Caco-2 (cell line): ENCODE results near the gene ECPAS. TPM values are rescaled to one million over a fixed set of nuclear protein-coding genes. Genes with fewer than 3 reads are reported as not detected.
A peak's percentile ranks its signal among the peaks of the same experiment; 100 is the strongest.

ENCODE experiments used
- BruUV-seq: library from RNA; stranded (reverse); fragments of 400-500 nt; replicated peaks from 2 replicates; lab custom pipeline; 2021; lab: Mats Ljungman, UMichigan
- CTCF ChIA-PET: fragments of 300-600 bp; sonication (Branson Sonifier 250); formaldehyde crosslinking; loops from one replicate; lab custom pipeline; 2022; ENCODE audit warnings: antibody characterized with exemption; lab: Charles Lee
- POLR2A ChIA-PET: fragments of 300-600 bp; sonication (Branson Sonifier 250); formaldehyde crosslinking; loops from one replicate; lab custom pipeline; 2022; ENCODE audit warnings: antibody characterized with exemption; lab: Charles Lee
- DNase-seq, 2 experiments: peaks; one replicate each; pipeline versions ENCODE4 v3.0.0 to v3.0.0-alpha.2; 2020 to 2022
- H3K27me3 ChIP-seq: replicated peaks from 2 replicates; pipeline ENCODE4 v1.6.0; 2011; ENCODE audit warnings: low read length; ENCODE audit not compliant: control insufficient read depth, insufficient read depth
- H3K36me3 ChIP-seq: 2 replicates; pipeline ENCODE4 v1.5.1; 2011; ENCODE audit warnings: low read length; ENCODE audit not compliant: control insufficient read depth, insufficient read depth
- H3K4me1 ChIP-seq: fragments of 250-450 bp; sonication (Bioruptor Pico); 2 replicates; pipeline ENCODE4 v1.5.1; 2020; ENCODE audit warnings: mild to moderate bottlenecking
- H3K4me3 ChIP-seq: 2 replicates; pipeline ENCODE4 v1.5.1; 2011; ENCODE audit warnings: low read depth, mild to moderate bottlenecking, control low read depth, low read length
- H3K9me3 ChIP-seq: fragments of 250-450 bp; sonication (Bioruptor Pico); 2 replicates; pipeline ENCODE4 v1.5.1; 2020; ENCODE audit warnings: mild to moderate bottlenecking, moderate library complexity
- H3K27ac Mint-ChIP-seq: one replicate; pipeline ENCODE4 v1.8.0; 2022; ENCODE audit warnings: mixed read lengths; ENCODE audit not compliant: unreplicated experiment
- H3K27me3 Mint-ChIP-seq: one replicate; pipeline ENCODE4 v1.8.0; 2022; ENCODE audit warnings: mixed read lengths; ENCODE audit not compliant: insufficient read depth, unreplicated experiment
- H3K36me3 Mint-ChIP-seq: one replicate; pipeline ENCODE4 v1.8.0; 2022; ENCODE audit warnings: mild to moderate bottlenecking, mixed read lengths; ENCODE audit not compliant: insufficient read depth, unreplicated experiment
- H3K4me1 Mint-ChIP-seq: one replicate; pipeline ENCODE4 v1.8.0; 2022; ENCODE audit warnings: low read depth, mixed read lengths; ENCODE audit not compliant: unreplicated experiment
- H3K4me3 Mint-ChIP-seq: one replicate; pipeline ENCODE4 v1.8.0; 2022; ENCODE audit warnings: mild to moderate bottlenecking, moderate library complexity, mixed read lengths; ENCODE audit not compliant: unreplicated experiment
- H3K9me3 Mint-ChIP-seq: one replicate; pipeline ENCODE4 v1.8.0; 2022; ENCODE audit warnings: mixed read lengths; ENCODE audit not compliant: unreplicated experiment
- intact Hi-C: fragments of 100-400 bp; cut with micrococcal nuclease; formaldehyde crosslinking; loops from one replicate; pipeline ENCODE4 v1.10.0; 2022; ENCODE audit not compliant: unreplicated experiment
- total RNA-seq: library from RNA; stranded (reverse); gene quantifications from 2 replicates; pipeline ENCODE4 v1.2.3, GENCODE V29; 2022
- TF ChIP-seq, protein P1 (sequence below), 2 experiments: fragments of 200-600 bp in 1 of 2; IDR thresholded peaks; 1 replicate in 1 of 2; 2 replicates in 1 of 2; pipeline versions ENCODE4 v1.5.1 to v1.8.0; 2011 to 2022; ENCODE audit warnings: antibody characterized with exemption in 1 of 2, control low read depth in 1 of 2, inconsistent platforms in 1 of 2, low read depth in 1 of 2, low read length in 1 of 2, mild to moderate bottlenecking in 1 of 2, moderate library complexity in 1 of 2; ENCODE audit not compliant: insufficient read depth in 1 of 2, severe bottlenecking in 1 of 2, unreplicated experiment in 1 of 2

ECPAS gene
- total RNA-seq, 1 experiment from 2014 or later = 77.0 TPM

DNA sequence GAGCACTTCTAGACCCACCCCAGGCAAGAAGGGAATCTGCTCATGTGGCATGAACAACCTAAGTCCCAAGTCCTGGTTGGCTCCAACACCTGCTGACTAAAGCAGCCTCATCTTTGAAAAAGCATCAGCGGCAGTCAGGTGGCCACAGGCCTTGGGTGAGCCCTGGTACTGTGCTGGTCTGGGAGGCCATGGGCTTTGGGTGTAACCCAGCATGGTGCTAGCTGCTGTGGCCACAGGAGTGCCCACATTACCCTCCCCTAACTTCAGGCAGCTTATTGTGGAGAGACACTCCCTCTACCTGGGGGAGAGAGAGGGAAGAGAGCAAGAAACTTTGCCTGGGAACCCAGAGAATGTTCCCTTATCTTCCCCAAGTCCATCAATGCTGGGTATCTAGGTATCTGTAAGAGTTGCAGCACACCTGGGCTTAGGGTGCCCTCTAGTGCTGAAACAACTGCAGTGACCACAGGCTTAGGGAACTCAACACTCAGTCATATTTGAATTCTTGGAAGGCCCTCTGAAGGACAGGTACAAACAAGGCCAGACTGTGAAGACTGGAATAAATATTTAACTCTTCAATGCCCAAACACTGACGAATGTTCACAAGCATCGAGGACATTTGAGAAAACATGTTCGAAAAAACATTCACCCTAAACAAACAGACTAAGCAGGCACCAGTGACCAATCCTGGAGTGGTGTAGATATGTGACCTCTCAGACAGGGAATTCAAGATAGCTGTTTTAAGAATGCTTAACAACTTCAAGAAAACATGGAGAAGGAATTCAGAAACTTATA lies 84.2 kb downstream of the ECPAS start:
- Mint-ChIP-seq H3K27ac (peak overlapping the region; percentile 68), H3K4me3 (no peak overlapping the region), H3K9me3 (peaks cover 28% of the 10 kb centered on the region), H3K27me3 (no peaks in the 10 kb centered on the region), H3K36me3 (peaks cover 80% of the 10 kb centered on the region), H3K4me1 (peaks cover 12% of the 10 kb centered on the region)
- H3K27me3 ChIP-seq = no peaks in the 10 kb centered on the region
- BruUV-seq = no TSS peak
- H3K4me3 ChIP-seq = no peak overlapping the region
- intact Hi-C loops = loop anchor here (1.0 to 2.0 kb wide), 2 partner anchors 101 to 361 kb away; partner anchors contain the start of gene LPAR1
- ChIA-PET POLR2A (no interaction called here), CTCF (no interaction called here)
- TF ChIP-seq, protein P1, sequence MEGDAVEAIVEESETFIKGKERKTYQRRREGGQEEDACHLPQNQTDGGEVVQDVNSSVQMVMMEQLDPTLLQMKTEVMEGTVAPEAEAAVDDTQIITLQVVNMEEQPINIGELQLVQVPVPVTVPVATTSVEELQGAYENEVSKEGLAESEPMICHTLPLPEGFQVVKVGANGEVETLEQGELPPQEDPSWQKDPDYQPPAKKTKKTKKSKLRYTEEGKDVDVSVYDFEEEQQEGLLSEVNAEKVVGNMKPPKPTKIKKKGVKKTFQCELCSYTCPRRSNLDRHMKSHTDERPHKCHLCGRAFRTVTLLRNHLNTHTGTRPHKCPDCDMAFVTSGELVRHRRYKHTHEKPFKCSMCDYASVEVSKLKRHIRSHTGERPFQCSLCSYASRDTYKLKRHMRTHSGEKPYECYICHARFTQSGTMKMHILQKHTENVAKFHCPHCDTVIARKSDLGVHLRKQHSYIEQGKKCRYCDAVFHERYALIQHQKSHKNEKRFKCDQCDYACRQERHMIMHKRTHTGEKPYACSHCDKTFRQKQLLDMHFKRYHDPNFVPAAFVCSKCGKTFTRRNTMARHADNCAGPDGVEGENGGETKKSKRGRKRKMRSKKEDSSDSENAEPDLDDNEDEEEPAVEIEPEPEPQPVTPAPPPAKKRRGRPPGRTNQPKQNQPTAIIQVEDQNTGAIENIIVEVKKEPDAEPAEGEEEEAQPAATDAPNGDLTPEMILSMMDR (IDR thresholded peaks at IDR 0.05; ENCODE audit: insufficient read depth in 1 of 2, low read depth in 1 of 2, low read length in 1 of 2, severe bottlenecking in 1 of 2, unreplicated experiment in 1 of 2) = peak; percentile 66 to 70
- H3K9me3 ChIP-seq = peaks cover 14% of the 10 kb centered on the region
- H3K4me1 ChIP-seq = no peaks in the 10 kb centered on the region
- DNase-seq = peak; percentile 64 to 66
- H3K36me3 ChIP-seq = peaks cover 1% of the 10 kb centered on the region; the same call in 1 of the 2 replicates

DNA sequence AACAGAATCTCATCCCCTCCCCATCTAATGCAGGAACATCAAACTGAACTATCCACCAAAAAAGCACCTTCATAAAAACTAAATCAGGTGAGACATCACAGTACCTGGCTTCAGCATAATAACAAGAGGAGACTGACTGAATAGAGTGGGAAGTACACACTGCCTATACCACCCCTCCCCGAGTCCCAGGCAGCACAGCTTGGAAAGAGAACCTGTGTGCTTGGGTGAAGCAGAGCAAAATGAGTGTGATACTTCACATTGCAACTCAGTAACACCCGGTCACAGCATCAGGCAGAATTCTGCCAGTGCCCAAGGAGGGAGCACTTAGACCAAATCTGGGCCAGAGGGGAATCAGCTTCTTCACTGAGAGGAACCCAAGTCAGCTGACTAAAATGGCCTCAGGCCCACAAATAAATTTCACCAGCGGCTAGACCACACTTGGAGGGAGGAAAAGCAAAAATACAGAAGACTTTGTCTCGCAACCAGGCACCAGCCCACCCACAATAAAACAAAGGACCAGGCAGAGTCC lies 84.9 kb downstream of the ECPAS start:
- Histone ChIP-seq H3K9me3 (peaks cover 12% of the 10 kb centered on the region), H3K36me3 (peaks cover 1% of the 10 kb centered on the region; the same call in 1 of the 2 replicates), H3K4me1 (no peaks in the 10 kb centered on the region), H3K27me3 (no peaks in the 10 kb centered on the region), H3K4me3 (no peak overlapping the region)
- BruUV-seq = no TSS peak
- H3K27ac Mint-ChIP-seq = no peak overlapping the region
- H3K4me3 Mint-ChIP-seq = no peak overlapping the region
- intact Hi-C loops = no loop called here
- POLR2A ChIA-PET = no interaction called here
- H3K9me3 Mint-ChIP-seq = peaks cover 23% of the 10 kb centered on the region
- DNase-seq = no peak
- peaks cover 80% of the 10 kb centered on the region for H3K36me3 Mint-ChIP-seq
- no peaks in the 10 kb centered on the region for H3K27me3 Mint-ChIP-seq
- TF ChIP-seq, protein P1 (IDR thresholded peaks at IDR 0.05; ENCODE audit: insufficient read depth in 1 of 2, low read depth in 1 of 2, low read length in 1 of 2, severe bottlenecking in 1 of 2, unreplicated experiment in 1 of 2) = no peak
- peaks cover 12% of the 10 kb centered on the region for H3K4me1 Mint-ChIP-seq
- CTCF ChIA-PET = no interaction called here

DNA sequence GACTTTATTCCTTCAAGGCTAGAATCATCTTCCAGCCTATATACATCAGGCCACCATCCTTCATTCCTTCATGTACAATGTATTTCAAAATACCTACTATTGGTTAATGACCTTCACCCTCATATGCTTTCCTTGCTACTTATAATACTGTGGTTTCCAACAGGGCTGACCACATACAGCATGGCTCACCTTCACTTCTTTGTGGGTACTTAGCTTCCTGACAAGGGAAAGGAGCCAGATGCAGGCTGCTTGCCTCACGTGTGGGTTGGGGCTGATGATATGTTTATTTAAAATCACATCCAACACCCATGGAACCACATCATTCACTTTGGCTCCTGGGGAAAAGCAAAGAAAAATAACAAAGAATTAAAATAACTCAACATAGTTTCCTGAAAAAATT lies 90.2 kb downstream of the ECPAS start:
- Histone ChIP-seq H3K9me3 (no peaks in the 10 kb centered on the region), H3K36me3 (peaks cover 1% of the 10 kb centered on the region; the same call in 1 of the 2 replicates), H3K4me3 (no peak overlapping the region), H3K27me3 (no peaks in the 10 kb centered on the region), H3K4me1 (no peaks in the 10 kb centered on the region)
- Mint-ChIP-seq H3K27ac (no peak overlapping the region), H3K36me3 (peaks cover 68% of the 10 kb centered on the region), H3K4me3 (no peak overlapping the region), H3K27me3 (no peaks in the 10 kb centered on the region), H3K9me3 (no peaks in the 10 kb centered on the region), H3K4me1 (no peaks in the 10 kb centered on the region)
- no peak for DNase-seq
- BruUV-seq = no TSS peak
- TF ChIP-seq, protein P1 (IDR thresholded peaks at IDR 0.05; ENCODE audit: insufficient read depth in 1 of 2, low read depth in 1 of 2, low read length in 1 of 2, severe bottlenecking in 1 of 2, unreplicated experiment in 1 of 2) = no peak
- ChIA-PET POLR2A (no interaction called here), CTCF (no interaction called here)
- intact Hi-C loops = no loop called here
